GM18502 (cell line): ENCODE measurements around the gene GPC1.

Experiments used
- ATAC-seq: cut with Tn5 transposase; IDR thresholded peaks from one replicate; pipeline ENCODE4 v1.9.1; 2021; ENCODE audit warnings: mild to moderate bottlenecking; ENCODE audit not compliant: unreplicated experiment, poor library complexity

Gene GPC1

GRCh38 chr2:240508832-240509545 is 73.5 kb downstream of the GPC1 start:
- ATAC-seq: no peak

- ATAC-seq: no peak
These were observed 74.4 kb downstream of the GPC1 start for GRCh38 chr2:240509667-240510512.

GRCh38 chr2:240510513-240511210 is 75.2 kb downstream of the GPC1 start:
- ATAC-seq: no peak

DNA sequence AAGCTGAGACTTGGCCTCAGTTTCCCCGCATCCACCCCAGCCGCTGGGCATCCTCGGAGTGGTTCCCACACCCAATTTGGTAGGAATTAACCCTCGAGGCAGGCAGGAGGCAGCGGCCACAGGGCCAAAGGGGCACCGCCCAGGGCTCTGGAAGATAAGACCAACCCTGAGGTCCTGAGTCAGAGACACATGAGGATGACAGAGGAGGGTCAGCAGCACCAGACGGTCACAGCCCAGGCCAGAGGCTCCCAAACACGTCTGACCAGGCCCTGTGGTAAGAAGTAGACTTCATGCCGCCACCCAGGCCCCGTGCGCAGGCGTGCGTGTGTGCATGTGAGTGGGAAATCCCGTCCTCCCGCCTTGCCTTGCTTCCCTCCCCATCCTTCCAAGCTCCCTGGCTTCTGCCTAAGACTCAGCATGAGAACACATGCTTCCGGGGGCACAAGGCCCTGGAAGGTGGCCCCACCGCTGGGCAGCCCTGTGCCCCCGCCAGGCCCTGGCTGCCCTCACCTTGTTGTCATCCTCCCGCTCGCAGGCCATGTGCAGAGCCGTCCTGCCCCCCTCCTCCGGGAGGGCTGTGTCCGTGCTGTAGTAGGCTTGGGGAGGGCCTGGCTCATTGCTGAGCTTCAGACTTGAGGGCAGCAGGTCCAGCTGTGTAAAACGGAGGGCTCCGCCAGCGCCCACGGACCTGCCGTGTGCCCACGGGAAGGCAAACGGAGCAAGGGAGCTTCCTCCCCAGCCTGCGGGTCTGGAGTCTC is 76.1 kb downstream of the GPC1 start:
- ATAC-seq: no peak

- no peak for ATAC-seq
These were observed 76.6 kb downstream of the GPC1 start for GRCh38 chr2:240512109-240512485.

GRCh38 chr2:240512666-240513535 is 77.4 kb downstream of the GPC1 start:
- no peak for ATAC-seq

DNA sequence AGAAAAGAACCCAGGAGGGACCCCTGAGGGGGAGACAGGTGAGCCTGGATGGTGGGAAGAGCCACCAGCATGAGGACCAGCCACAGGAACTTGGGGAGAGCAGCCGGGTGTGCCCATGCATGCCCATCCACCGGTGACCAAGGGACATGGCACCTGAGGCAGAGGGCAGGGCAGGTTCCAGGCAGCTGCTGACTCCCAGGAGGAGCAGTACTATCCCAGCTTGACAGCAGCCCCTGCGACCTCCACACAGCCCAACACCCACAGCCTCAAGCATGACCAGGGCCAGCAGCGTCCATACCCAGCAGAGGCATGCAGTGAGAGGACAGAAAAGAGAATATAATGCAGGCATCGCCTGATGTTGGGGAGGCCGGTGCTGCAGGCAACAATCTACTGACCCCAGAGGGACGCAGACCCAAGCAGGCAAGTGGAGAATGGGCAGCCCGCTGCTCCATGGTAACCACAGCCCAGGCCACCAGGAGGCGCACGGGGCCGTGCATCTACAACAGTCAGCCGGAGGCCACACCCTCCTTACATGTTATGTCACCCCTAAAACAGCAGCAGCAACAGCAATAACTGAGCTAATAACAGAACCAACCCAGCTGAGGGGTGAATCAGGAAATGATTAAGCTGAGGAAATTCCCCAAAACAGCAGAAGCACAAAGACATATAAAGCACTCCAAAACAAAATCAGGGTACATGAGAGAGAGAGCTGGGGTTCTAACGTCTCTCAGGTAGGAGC is 78.3 kb downstream of the GPC1 start:
- peak; percentile 96 for ATAC-seq

DNA sequence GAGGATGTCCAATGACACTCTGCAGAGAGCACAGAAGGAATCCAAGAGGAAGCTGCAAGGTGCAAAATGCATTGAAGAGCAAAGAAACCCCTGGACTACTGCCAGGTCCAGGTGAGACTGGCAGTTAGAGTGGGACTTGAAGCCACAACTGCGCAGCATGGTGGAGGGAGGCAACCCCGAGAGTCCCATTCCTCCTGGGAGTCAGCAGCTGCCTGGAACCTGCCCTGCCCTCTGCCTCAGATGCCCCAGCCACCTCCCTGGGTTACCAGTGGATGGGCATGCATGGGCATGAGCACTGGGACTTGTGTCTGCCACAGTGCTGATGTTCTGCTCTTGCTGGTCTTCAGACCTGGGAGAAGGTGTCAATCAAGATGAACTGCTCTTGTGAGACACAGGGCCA is 79.2 kb downstream of the GPC1 start:
- no peak for ATAC-seq

DNA sequence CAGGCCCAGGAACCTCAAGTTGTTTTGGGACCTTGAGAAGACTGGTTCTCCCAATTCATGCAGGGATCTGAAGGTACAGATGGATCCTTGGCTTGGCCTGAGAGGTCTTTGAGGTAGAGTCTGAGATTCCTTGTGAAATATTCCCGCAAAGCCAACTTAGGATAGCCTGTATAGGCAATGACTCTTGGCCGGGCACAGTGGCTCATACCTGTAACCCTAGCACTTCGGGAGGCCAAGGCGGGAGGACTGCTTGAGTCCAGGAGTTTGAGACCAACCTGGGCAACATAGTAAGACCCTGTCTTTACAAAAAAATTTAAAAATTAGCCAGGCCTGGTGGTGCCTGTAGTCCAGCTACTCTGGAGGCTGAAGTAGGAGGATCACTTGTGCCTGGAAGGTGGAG is 81.9 kb downstream of the GPC1 start:
- no peak for ATAC-seq
